Muscle layer of colon (tissue), 2 donors: Measurements from ENCODE around the gene MCOLN2.

ENCODE experiments used
- H3K27ac ChIP-seq: one replicate; pipeline ENCODE4 v1.7.0; 2013; ENCODE audit warnings: low read depth, mild to moderate bottlenecking, low read length, moderate library complexity
- H3K27me3 ChIP-seq, 2 donors: one replicate each; pipeline ENCODE4 v1.7.0; 2013; ENCODE audit warnings: low read length in 2 of 2, mild to moderate bottlenecking in 2 of 2; ENCODE audit not compliant: insufficient read depth in 2 of 2, control insufficient read depth in 1 of 2
- H3K36me3 ChIP-seq: one replicate; pipeline ENCODE4 v1.7.0; 2013; ENCODE audit warnings: mild to moderate bottlenecking, low read length; ENCODE audit not compliant: insufficient read depth
- H3K4me1 ChIP-seq: one replicate; pipeline ENCODE4 v1.7.0; 2013; ENCODE audit warnings: mild to moderate bottlenecking, low read length; ENCODE audit not compliant: insufficient read depth
- H3K4me3 ChIP-seq, 2 donors: one replicate each; pipeline ENCODE4 v1.7.0; 2013; ENCODE audit warnings: low read length in 2 of 2, low read depth in 1 of 2, mild to moderate bottlenecking in 1 of 2, moderate library complexity in 1 of 2
- H3K9ac ChIP-seq: one replicate; pipeline ENCODE4 v1.7.0; 2013; ENCODE audit warnings: low read length
- H3K9me3 ChIP-seq: one replicate; pipeline ENCODE4 v1.7.0; 2013; ENCODE audit warnings: mild to moderate bottlenecking, low read length
- donor health status: abdominal sarcoma.
- donor health status: Adenocarcinoma of cecum.

The MCOLN2 gene

GRCh38 chr1:84939761-84940160 is 57.2 kb downstream of the MCOLN2 start:
- no peaks in the 10 kb centered on the region for H3K36me3 ChIP-seq

GRCh38 chr1:84939151-84939550 is 57.8 kb downstream of the MCOLN2 start:
- Histone ChIP-seq H3K4me1 (peaks cover 5% of the 10 kb centered on the region), H3K9me3 (no peaks in the 10 kb centered on the region), H3K36me3 (no peaks in the 10 kb centered on the region), H3K27ac (no peak overlapping the region), H3K27me3 (no peaks in the 10 kb centered on the region), H3K4me3 (no peak overlapping the region), H3K9ac (no peak overlapping the region)

More at GRCh38 chr1:84939761-84940160, 57.2 kb downstream of the MCOLN2 start:
- Histone ChIP-seq H3K9ac (no peak overlapping the region), H3K4me3 (no peak overlapping the region), H3K27me3 (no peaks in the 10 kb centered on the region), H3K27ac (no peak overlapping the region), H3K9me3 (no peaks in the 10 kb centered on the region), H3K4me1 (peaks cover 5% of the 10 kb centered on the region)

- no peaks in the 10 kb centered on the region for H3K9me3 ChIP-seq
- H3K36me3 ChIP-seq = no peaks in the 10 kb centered on the region
- H3K9ac ChIP-seq = no peak overlapping the region
- peaks cover 5% of the 10 kb centered on the region for H3K4me1 ChIP-seq
- no peak overlapping the region for H3K27ac ChIP-seq
- no peaks in the 10 kb centered on the region for H3K27me3 ChIP-seq
- no peak overlapping the region for H3K4me3 ChIP-seq
Measured at GRCh38 chr1:84936116-84936810, 60.6 kb downstream of the MCOLN2 start.

GRCh38 chr1:84933011-84933611 is 63.8 kb downstream of the MCOLN2 start:
- no peaks in the 10 kb centered on the region for H3K27me3 ChIP-seq
- H3K36me3 ChIP-seq = no peaks in the 10 kb centered on the region
- H3K27ac ChIP-seq = no peak overlapping the region
- H3K4me1 ChIP-seq = peaks cover 5% of the 10 kb centered on the region
- no peaks in the 10 kb centered on the region for H3K9me3 ChIP-seq
- H3K9ac ChIP-seq = no peak overlapping the region
- H3K4me3 ChIP-seq = no peak overlapping the region

GRCh38 chr1:84930831-84931230 is 66.1 kb downstream of the MCOLN2 start:
- Histone ChIP-seq H3K9me3 (no peaks in the 10 kb centered on the region), H3K36me3 (no peaks in the 10 kb centered on the region), H3K9ac (no peak overlapping the region), H3K27me3 (no peaks in the 10 kb centered on the region), H3K4me3 (no peak overlapping the region), H3K4me1 (peaks cover 1% of the 10 kb centered on the region), H3K27ac (no peak overlapping the region)

GRCh38 chr1:84930329-84930728 is 66.6 kb downstream of the MCOLN2 start:
- H3K27me3 ChIP-seq = no peaks in the 10 kb centered on the region
- H3K4me1 ChIP-seq = no peaks in the 10 kb centered on the region
- H3K36me3 ChIP-seq = no peaks in the 10 kb centered on the region
- no peak overlapping the region for H3K4me3 ChIP-seq
- no peak overlapping the region for H3K9ac ChIP-seq
- H3K9me3 ChIP-seq = no peaks in the 10 kb centered on the region
- no peak overlapping the region for H3K27ac ChIP-seq

GRCh38 chr1:84929581-84929980 is 67.3 kb downstream of the MCOLN2 start:
- Histone ChIP-seq H3K36me3 (no peaks in the 10 kb centered on the region), H3K27me3 (no peaks in the 10 kb centered on the region), H3K4me1 (no peaks in the 10 kb centered on the region), H3K9ac (no peak overlapping the region), H3K27ac (no peak overlapping the region), H3K9me3 (no peaks in the 10 kb centered on the region), H3K4me3 (no peak overlapping the region)

GRCh38 chr1:84928979-84929378 is 67.9 kb downstream of the MCOLN2 start:
- no peaks in the 10 kb centered on the region for H3K9me3 ChIP-seq
- no peaks in the 10 kb centered on the region for H3K36me3 ChIP-seq
- H3K9ac ChIP-seq = no peak overlapping the region
- no peak overlapping the region for H3K4me3 ChIP-seq
- no peaks in the 10 kb centered on the region for H3K4me1 ChIP-seq
- H3K27ac ChIP-seq = no peak overlapping the region
- no peaks in the 10 kb centered on the region for H3K27me3 ChIP-seq

GRCh38 chr1:84923317-84923716 is 73.6 kb downstream of the MCOLN2 start:
- no peaks in the 10 kb centered on the region for H3K27me3 ChIP-seq
- H3K9ac ChIP-seq = no peak overlapping the region
- H3K27ac ChIP-seq = no peak overlapping the region

GRCh38 chr1:84920159-84920558 is 76.8 kb downstream of the MCOLN2 start:
- H3K27ac ChIP-seq = no peak overlapping the region
- no peak overlapping the region for H3K9ac ChIP-seq
- H3K4me3 ChIP-seq = no peak overlapping the region
- no peaks in the 10 kb centered on the region for H3K36me3 ChIP-seq
- H3K4me1 ChIP-seq = no peaks in the 10 kb centered on the region
- no peaks in the 10 kb centered on the region for H3K27me3 ChIP-seq
- H3K9me3 ChIP-seq = no peaks in the 10 kb centered on the region

More at GRCh38 chr1:84923317-84923716, 73.6 kb downstream of the MCOLN2 start:
- no peaks in the 10 kb centered on the region for H3K4me1 ChIP-seq
- H3K9me3 ChIP-seq = no peaks in the 10 kb centered on the region
- no peak overlapping the region for H3K4me3 ChIP-seq
- no peaks in the 10 kb centered on the region for H3K36me3 ChIP-seq

- H3K4me1 ChIP-seq = no peaks in the 10 kb centered on the region
- H3K9me3 ChIP-seq = no peaks in the 10 kb centered on the region
- no peaks in the 10 kb centered on the region for H3K27me3 ChIP-seq
- H3K4me3 ChIP-seq = no peak overlapping the region
- H3K36me3 ChIP-seq = no peaks in the 10 kb centered on the region
- H3K9ac ChIP-seq = no peak overlapping the region
- no peak overlapping the region for H3K27ac ChIP-seq
Measured at GRCh38 chr1:84919461-84919970, 77.4 kb downstream of the MCOLN2 start.
